ENCODE measurements around the gene C2CD5. TPM values are rescaled to one million over a fixed set of nuclear protein-coding genes. Genes with fewer than 3 reads are reported as not detected.

Gene C2CD5
- total RNA-seq, 1 experiment from 2014 or later, result 35.4 TPM

DNA sequence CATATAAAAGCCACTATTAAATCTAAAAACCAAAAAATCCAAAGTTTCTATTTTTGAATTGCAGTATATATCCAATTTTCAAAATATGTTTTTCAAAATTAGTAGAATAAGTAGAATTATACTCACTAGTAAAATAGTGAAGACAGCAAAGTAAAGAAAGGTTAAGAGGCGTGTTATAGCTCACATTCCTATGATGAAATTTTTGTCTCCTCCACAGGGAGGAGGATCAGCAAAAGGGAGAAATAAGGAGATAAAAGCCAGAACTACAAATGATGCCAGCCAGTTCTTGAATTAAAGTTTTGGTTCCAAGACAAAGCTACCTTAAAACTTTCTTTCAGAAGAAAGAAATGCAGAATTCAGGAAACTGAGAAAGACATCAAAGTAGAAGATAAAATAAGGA lies 50.0 kb downstream of the C2CD5 start:
- DNase-seq, result no peak
- H2BK5ac ChIP-seq (ENCODE audit: insufficient read length, low read length), result no peak overlapping the region
- no peaks in the 10 kb centered on the region for H3K79me2 ChIP-seq (ENCODE audit: insufficient read depth, low read length)
- no peak overlapping the region for H2BK20ac ChIP-seq (ENCODE audit: low read depth, low read length, poor library complexity, severe bottlenecking)
- no peaks in the 10 kb centered on the region for H3K27me3 Mint-ChIP-seq (ENCODE audit: low read depth)
- H3K23ac ChIP-seq (ENCODE audit: insufficient read length, low read depth, low read length), result no peak overlapping the region
- no peaks in the 10 kb centered on the region for H3K9me3 ChIP-seq (ENCODE audit: control insufficient read depth, low read depth, low read length)
- H3K14ac ChIP-seq (ENCODE audit: insufficient read depth, low read length), result no peak overlapping the region
- H2AK5ac ChIP-seq (ENCODE audit: insufficient read length, low read length), result no peak overlapping the region
- no peak overlapping the region for H2BK12ac ChIP-seq (ENCODE audit: insufficient read length, low read depth, low read length)
- no peak overlapping the region for H3K4me3 Mint-ChIP-seq
- no peaks in the 10 kb centered on the region for H4K20me1 ChIP-seq (ENCODE audit: control insufficient read depth, insufficient read depth, insufficient read length)
- no peak overlapping the region for H4K8ac ChIP-seq (replicated peaks; ENCODE audit: insufficient read length, low read depth, low read length)
- TF ChIP-seq CTCF (conservative IDR thresholded peaks at IDR 0.05), result no peak
- H2BK15ac ChIP-seq (ENCODE audit: low read depth, low read length), result no peak overlapping the region
- no peak overlapping the region for H3K9ac ChIP-seq (ENCODE audit: extremely low read depth, insufficient read length, low read length)
- no peak overlapping the region for H2BK120ac ChIP-seq (ENCODE audit: low read depth, low read length, poor library complexity, severe bottlenecking)
- no peak overlapping the region for H3K4ac ChIP-seq (ENCODE audit: low read depth, low read length)
- H3K9me3 Mint-ChIP-seq, result no peaks in the 10 kb centered on the region
- no peak overlapping the region for H4K91ac ChIP-seq (ENCODE audit: insufficient read length, low read depth, low read length)
- H3K27ac ChIP-seq (ENCODE audit: insufficient read length, low read depth, low read length), result no peak overlapping the region
- H3K18ac ChIP-seq (ENCODE audit: insufficient read length, low read depth, low read length), result no peak overlapping the region
- H2AFZ ChIP-seq (ENCODE audit: low read length), result no peak overlapping the region
- H3T11ph ChIP-seq (ENCODE audit: low read length), result no peak overlapping the region
- no peak overlapping the region for H4K5ac ChIP-seq (ENCODE audit: insufficient read length, low read depth, low read length)
- no peaks in the 10 kb centered on the region for H3K27me3 ChIP-seq (ENCODE audit: insufficient read depth, low read length)
- no peak overlapping the region for H3K4me2 ChIP-seq (ENCODE audit: insufficient read depth, insufficient read length, low read length)
- no peaks in the 10 kb centered on the region for H3K4me1 ChIP-seq (ENCODE audit: insufficient read depth, low read length)
- H3K79me1 ChIP-seq (ENCODE audit: insufficient read depth, low read depth, low read length, poor library complexity, severe bottlenecking), result no peaks in the 10 kb centered on the region
- H3K4me1 Mint-ChIP-seq, result peaks cover under 1 to 2% of the 10 kb centered on the region in 2 experiments
- peaks cover 4 to 17% (median 12%) of the 10 kb centered on the region in 3 experiments; a peak in 5 of 7 replicates for H3K36me3 Mint-ChIP-seq (ENCODE audit: insufficient read depth in 1 of 3, low read depth in 3 of 3)
- H3K23me2 ChIP-seq (ENCODE audit: insufficient read length, low read depth, low read length, poor library complexity, severe bottlenecking), result no peaks in the 10 kb centered on the region
- WGBS (ENCODE audit: extremely low coverage, insufficient read length, low lambda C conversion rate), result no CpG with 5 or more reads among the region's 1 CpG
- H3K56ac ChIP-seq (ENCODE audit: insufficient read length, low read depth, low read length), result no peak overlapping the region
- no peak overlapping the region for H3K27ac Mint-ChIP-seq
